GM19395 (cell line): ENCODE data around the gene EHHADH.
A peak's percentile ranks its signal among the peaks of the same experiment; 100 is the strongest.
"Not testable (repeated sequence)": the region's sequence is repeated elsewhere in the genome, so short reads cannot be mapped to it uniquely, and the experiment has no call there.

Source experiments
- ATAC-seq: cut with Tn5 transposase; IDR thresholded peaks from one replicate; pipeline ENCODE4 v1.9.1; 2021; ENCODE audit warnings: mild to moderate bottlenecking, moderate library complexity; ENCODE audit not compliant: unreplicated experiment

The EHHADH gene

GRCh38 chr3:185253133-185253532 is 716 bp downstream of the EHHADH start:
- ATAC-seq: not testable (repeated sequence)

- ATAC-seq: no peak
These were observed 2.6 kb downstream of the EHHADH start for GRCh38 chr3:185251272-185251671.

DNA sequence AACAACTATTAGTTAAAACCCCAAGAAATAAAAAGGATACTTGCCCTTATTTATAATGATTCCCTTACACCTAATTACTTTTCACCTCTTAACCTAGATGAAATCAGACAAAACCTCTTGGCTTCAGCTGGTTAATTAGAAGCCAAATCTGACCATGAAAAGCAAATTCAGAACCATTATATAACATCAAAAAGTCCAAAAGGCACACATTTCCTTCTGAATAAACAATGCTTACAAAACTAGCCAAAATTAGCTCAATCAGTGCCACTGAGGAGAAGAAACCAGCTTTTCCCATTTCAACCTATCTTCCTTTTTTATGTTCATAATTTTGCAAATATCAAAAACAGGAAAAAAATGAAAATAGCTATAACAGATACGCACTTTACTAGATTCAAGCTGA is 3.2 kb downstream of the EHHADH start:
- ATAC-seq: no peak

- ATAC-seq: no peak
These were observed 3.6 kb downstream of the EHHADH start for GRCh38 chr3:185250247-185250646.

- no peak for ATAC-seq
These were observed 11.2 kb downstream of the EHHADH start for GRCh38 chr3:185242642-185243041.

DNA sequence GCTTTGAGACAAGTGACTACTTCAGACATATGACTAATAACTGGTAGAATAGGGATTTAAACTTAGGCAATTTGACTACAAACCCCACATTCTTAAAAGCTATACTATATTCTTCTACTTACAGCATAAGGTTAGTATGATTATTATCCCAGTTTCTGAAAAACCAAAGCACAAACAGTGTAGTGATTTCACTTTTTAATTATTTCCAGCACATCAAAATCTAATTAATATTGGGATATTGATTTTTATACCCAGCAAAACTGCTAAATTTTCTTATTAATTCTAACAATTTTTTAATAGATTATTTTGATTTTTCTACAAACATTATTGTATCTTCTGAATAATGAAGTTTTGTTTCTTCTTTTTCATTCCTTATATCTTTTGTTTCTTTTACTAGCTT is 16.9 kb downstream of the EHHADH start:
- no peak for ATAC-seq

- ATAC-seq: no peak
These were observed 20.5 kb downstream of the EHHADH start for GRCh38 chr3:185233328-185233727.

DNA sequence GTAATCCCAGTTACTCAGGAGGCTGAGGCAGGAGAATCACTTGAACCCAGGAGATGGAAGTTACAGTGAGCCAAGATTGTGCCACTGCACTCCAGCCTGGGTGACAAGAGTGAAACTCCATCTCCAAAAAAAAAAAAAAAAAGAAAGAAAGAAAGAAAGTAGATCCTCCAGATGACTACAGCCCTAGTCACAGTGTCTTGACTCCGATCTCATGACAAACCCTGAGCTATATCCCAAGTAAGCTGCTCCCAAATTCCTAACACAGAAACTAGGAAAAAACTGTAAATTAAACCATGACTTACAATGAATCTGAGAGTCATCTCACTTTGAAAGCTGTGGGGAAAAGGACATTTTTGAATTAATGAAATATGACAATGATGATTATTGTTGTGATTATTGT is 27.3 kb downstream of the EHHADH start:
- ATAC-seq: not testable (repeated sequence)

DNA sequence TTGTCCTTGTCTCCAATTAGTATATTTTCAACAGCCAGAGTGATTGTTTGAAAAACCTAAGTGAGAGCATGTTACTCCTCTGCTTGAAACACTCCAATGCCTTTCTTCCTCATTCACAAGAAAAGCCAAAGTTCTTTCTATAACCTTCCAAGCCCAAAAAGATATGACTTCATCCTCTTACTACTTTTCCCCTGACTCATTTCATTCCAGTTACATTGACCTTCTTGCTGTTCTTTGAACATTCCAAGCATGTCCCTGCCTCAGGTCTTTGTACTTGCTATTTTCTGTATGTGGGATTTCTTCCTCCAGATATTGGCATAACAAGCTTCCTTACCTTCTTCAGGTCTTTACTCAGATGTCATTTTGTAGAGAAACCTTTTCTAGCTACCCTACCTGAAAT is 28.3 kb downstream of the EHHADH start:
- no peak for ATAC-seq

GRCh38 chr3:185225080-185225479 is 28.8 kb downstream of the EHHADH start:
- ATAC-seq: no peak

- no peak for ATAC-seq
These were observed 32.6 kb downstream of the EHHADH start for GRCh38 chr3:185221203-185221602.

- ATAC-seq: no peak
These were observed 37.3 kb downstream of the EHHADH start for GRCh38 chr3:185216607-185216958.

DNA sequence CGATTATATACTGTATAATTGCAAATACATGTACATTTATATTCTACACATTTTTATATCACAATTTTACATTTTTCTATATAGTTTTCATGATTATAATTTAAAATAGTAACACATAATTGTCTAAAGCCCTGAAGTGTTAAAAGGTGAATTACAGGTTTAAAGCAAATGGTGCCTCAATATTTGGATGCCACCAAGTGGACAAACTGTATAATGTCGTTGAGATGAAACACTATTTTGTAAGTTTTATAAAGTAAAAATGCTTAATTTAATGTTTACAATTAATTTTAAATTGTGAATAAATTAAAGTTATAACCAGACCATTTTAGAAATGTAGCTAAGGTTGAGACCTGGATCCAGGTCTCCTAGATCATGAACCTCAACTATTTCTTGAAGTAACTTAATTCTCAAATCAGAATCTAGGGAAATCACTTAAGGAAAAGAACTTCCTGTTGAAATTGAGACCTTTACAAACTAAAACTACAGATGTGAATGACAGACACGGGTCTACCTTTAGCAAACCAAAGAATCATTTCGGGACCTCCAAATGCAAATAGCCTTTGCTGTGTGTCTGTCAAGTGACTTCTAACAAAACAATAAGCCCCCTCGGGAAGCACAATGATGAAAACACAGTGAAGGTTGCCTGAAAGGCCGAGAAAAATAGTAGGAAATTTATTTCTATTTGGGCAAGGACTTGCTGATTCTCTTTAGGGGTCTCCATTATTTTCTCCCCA is 37.8 kb downstream of the EHHADH start:
- no peak for ATAC-seq

- ATAC-seq: no peak
These were observed 41.3 kb downstream of the EHHADH start for GRCh38 chr3:185212559-185212958.

- ATAC-seq: no peak
These were observed 41.8 kb downstream of the EHHADH start for GRCh38 chr3:185212086-185212485.

DNA sequence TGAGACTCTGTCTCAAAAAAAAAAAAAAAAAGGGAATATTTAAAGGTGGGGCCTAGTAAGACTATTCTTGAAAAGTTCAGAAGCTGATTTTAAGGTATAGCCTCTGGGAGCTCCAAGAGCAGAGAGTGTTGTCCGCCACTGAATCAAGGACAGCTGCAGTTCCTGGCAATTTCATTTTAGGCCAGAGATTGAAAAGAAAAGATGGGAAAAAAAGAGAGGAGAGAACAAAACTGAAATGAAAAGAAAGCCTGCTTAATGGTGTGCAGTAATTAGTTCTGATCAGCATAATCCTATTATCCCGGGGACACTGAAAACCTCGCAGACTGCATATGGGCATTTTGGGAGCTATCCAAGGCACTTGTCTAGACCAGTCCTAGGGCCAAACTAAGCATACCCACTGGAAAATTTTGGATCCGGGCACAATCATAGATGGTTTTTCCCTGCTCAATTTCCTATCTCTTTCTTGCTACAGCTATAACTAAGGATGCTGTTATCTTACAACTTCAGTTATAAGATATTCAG is 43.2 kb downstream of the EHHADH start:
- ATAC-seq: no peak

- ATAC-seq: no peak
These were observed 45.0 kb downstream of the EHHADH start for GRCh38 chr3:185208823-185209222.

DNA sequence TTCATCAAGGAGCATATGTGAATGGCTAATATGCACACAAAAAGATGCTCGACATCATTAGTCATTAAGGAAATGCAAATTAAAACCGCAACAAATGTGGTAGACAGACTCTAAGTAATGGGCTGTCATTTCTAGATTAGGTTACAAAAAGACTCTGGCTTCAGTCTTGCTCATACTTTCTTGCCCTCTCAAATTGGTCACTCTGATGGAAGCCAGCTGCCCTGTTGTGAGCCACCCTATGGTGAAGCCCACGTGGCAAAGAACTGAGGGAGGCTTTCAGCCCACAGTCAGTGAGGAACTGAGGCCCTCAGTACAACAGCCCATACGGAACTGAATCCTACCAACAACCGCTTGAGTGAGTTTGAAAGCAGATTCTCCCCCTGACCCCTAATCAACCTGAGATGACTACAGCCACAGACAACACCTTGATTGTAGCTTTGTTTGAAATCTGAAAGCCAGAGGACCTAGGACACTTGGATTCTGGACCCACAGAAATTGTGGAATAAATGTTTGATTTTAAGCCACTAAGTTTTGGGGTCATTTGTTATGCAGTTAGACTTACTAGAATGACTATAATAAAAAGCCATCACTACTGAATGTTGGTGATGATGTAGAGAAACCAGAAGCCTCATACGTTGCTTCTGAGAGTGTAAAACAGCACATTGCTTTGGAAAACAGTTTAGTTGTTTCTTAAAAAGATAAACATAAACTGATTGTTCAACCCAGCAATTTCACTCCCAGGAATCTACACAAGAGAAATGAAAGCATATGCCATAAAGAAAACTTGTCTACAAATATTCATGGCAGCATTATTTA is 45.7 kb downstream of the EHHADH start:
- peak; percentile 93 for ATAC-seq

- no peak for ATAC-seq
These were observed 46.4 kb downstream of the EHHADH start for GRCh38 chr3:185207481-185207880.

DNA sequence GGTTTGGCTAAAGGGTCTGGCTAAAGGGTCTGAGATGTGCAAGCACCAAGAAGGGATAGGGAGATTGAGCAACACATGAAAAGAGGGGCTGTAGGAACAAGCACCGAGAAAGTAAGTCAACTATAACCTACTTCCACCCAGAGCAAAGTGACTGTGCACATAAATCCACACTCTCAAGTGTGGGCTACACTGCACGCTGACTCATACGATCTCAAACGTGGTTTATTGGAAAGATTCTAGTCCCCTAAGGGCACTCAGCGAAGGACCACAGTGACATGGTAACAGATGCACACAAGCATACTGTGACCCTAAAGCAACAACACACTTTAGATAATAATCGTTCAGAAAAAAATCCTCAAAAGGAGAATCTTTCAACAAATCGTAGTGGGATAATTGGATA is 48.0 kb downstream of the EHHADH start:
- ATAC-seq: no peak

DNA sequence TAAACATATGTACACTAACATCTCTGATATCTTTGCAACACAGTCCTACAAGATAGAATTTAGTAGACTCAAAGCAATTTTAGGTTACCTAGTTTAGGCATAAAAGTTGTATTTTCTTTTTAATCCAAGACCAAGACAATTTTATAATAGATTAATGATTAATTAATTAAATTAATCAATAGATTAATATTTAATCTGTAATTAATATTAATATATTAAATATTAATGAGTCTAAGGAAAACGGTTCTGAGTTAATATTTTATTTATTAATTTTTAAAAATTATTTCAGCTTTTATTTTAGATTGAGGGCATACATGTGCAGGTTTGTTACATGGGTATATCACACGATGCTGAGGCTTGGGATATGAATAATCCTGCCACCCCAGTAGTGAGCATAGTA is 49.0 kb downstream of the EHHADH start:
- no peak for ATAC-seq

- no peak for ATAC-seq
These were observed 53.2 kb downstream of the EHHADH start for GRCh38 chr3:185200639-185201038.
